Osteocyte (in vitro differentiated cells): ENCODE results near the gene AQP12B. TPM values are rescaled to one million over a fixed set of nuclear protein-coding genes. Genes with fewer than 3 reads are reported as not detected.
"Not testable (repeated sequence)": the region's sequence is repeated elsewhere in the genome, so short reads cannot be mapped to it uniquely, and the experiment has no call there.

ENCODE experiments used
- DNase-seq: peaks from one replicate; pipeline ENCODE4 v3.0.0; 2021; ENCODE audit warnings: mixed read lengths; ENCODE audit not compliant: unreplicated experiment; ENCODE audit errors: extremely low spot score
- H3K27ac Mint-ChIP-seq: one replicate; pipeline ENCODE4 v1.8.0; 2021; ENCODE audit warnings: mild to moderate bottlenecking, mixed read lengths; ENCODE audit not compliant: unreplicated experiment
- H3K27me3 Mint-ChIP-seq: one replicate; pipeline ENCODE4 v1.8.0; 2021; ENCODE audit warnings: mixed read lengths; ENCODE audit not compliant: unreplicated experiment
- H3K36me3 Mint-ChIP-seq: one replicate; pipeline ENCODE4 v1.8.0; 2021; ENCODE audit warnings: mixed read lengths; ENCODE audit not compliant: unreplicated experiment
- H3K4me1 Mint-ChIP-seq: one replicate; pipeline ENCODE4 v1.8.0; 2021; ENCODE audit warnings: mixed read lengths; ENCODE audit not compliant: unreplicated experiment
- H3K4me3 Mint-ChIP-seq: one replicate; pipeline ENCODE4 v1.8.0; 2021; ENCODE audit warnings: mild to moderate bottlenecking, moderate library complexity, mixed read lengths; ENCODE audit not compliant: unreplicated experiment
- H3K9me3 Mint-ChIP-seq: one replicate; pipeline ENCODE4 v1.8.0; 2021; ENCODE audit warnings: mixed read lengths; ENCODE audit not compliant: unreplicated experiment
- total RNA-seq: library from RNA; stranded (reverse); gene quantifications from 2 replicates; pipeline ENCODE4 v1.2.1, GENCODE V29; 2021
- TF ChIP-seq, protein P1 (sequence below): fragments of 200-600 bp; sonication (generic); IDR thresholded peaks from 2 replicates; pipeline ENCODE4 v1.5.0; 2021; ENCODE audit warnings: antibody characterized with exemption, mild to moderate bottlenecking, moderate library complexity

Gene AQP12B
- total RNA-seq, 1 donor from 2014 or later, result not detected

DNA sequence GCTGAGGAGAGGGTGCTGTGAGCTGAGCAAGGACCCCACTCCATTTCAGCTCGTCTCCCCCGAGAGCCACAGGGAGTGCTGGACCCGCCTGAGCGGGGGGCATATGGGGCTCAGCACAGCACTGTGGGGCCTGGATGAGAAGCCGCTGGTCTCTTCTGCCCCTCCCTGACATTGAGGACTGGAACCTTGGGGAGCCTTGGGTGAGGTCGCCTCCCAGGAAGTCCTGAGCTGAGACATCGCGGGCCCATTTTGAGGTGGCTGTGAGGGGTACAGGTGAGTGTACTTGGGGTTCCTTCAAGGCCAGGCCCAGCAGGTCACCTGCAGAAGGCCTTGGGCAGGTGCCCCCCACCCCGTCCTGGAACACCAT lies 5.9 kb upstream of the AQP12B start:
- Mint-ChIP-seq H3K36me3 (no peaks in the 10 kb centered on the region), H3K4me3 (no peak overlapping the region), H3K27ac (no peak overlapping the region), H3K9me3 (no peaks in the 10 kb centered on the region), H3K27me3 (peaks cover 9% of the 10 kb centered on the region), H3K4me1 (no peaks in the 10 kb centered on the region)
- TF ChIP-seq, protein P1, sequence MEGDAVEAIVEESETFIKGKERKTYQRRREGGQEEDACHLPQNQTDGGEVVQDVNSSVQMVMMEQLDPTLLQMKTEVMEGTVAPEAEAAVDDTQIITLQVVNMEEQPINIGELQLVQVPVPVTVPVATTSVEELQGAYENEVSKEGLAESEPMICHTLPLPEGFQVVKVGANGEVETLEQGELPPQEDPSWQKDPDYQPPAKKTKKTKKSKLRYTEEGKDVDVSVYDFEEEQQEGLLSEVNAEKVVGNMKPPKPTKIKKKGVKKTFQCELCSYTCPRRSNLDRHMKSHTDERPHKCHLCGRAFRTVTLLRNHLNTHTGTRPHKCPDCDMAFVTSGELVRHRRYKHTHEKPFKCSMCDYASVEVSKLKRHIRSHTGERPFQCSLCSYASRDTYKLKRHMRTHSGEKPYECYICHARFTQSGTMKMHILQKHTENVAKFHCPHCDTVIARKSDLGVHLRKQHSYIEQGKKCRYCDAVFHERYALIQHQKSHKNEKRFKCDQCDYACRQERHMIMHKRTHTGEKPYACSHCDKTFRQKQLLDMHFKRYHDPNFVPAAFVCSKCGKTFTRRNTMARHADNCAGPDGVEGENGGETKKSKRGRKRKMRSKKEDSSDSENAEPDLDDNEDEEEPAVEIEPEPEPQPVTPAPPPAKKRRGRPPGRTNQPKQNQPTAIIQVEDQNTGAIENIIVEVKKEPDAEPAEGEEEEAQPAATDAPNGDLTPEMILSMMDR, result no peak
- DNase-seq, result peak; percentile 80

DNA sequence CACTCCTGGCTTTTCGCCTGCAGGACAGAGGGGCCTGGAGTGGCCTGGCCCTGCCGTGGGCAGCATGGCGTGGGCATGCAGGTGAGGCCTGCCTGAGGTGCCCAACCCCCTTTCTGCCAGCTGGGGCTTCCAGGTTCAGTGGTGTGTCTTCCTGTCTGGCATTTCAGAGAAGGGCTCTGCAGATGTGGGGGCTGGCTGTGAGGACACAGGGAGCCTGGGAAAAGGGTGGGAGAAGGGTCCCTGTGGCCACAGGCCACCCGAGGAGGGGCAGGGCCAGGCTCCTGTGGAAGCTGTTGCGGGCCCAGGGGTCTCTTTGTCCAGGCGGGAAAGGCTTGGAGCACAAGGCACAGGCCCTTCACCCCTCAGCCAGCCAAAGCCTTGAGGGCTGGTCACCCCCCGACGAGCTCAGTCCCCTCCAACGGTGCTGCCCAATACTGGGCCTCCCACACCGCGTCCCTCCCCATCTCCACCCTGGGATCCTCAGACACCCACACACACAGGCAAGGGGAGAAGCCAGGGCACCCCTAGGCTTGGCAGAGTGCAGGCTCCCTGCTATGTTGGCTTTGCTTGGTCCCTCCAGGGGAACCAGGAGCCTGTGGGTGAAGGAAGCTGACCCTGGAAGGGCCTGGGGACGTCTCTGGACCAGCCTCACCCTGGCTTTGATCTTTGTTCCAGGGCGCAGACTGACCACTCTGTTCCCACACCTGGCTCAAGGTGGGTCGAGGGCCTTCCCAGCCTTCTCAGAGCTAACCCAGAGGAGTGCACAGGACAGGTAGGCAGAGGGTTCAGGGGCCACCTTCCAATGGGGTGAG lies 5.3 kb upstream of the AQP12B start:
- Mint-ChIP-seq H3K27me3 (peaks cover 9% of the 10 kb centered on the region), H3K4me3 (no peak overlapping the region), H3K27ac (no peak overlapping the region), H3K9me3 (no peaks in the 10 kb centered on the region), H3K36me3 (no peaks in the 10 kb centered on the region), H3K4me1 (no peaks in the 10 kb centered on the region)
- DNase-seq, result no peak
- TF ChIP-seq, protein P1, result no peak

DNA sequence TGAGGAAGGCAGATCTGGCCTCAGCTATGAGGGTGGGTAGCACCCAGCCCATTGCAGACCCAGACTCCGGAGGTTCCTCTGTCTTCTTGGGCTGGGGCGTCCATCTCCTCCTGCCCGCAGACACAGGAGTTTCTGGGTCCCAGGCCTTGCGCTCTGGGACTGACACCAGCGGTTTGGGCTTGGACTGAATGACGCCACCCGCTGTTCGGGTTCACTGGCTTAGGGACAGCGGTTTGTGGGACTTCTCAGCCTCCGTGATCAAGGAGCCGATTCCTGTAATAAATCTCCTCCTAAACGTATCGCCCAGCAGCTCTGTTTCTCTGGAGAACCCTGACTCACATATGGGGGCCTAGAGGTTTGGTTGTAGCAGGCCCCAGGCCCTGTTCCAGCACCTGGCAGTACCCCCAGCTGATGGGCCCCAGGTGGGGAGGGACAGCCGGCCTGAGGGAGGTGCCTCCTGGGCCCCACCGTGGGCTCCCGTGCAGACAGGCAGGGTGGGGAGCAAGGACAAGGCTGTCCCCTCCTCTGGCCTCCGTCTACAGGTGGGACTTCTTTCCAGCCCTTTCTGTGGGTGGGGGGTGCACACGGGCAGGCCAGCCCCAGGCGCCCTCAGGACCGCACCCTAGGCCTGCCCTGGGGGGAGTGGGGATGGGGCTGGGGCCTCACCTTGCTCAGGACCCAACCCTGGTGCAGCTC lies 4.5 kb upstream of the AQP12B start:
- TF ChIP-seq, protein P1, result no peak
- DNase-seq, result no peak
- Mint-ChIP-seq H3K4me1 (no peaks in the 10 kb centered on the region), H3K4me3 (no peak overlapping the region), H3K27ac (no peak overlapping the region), H3K27me3 (peaks cover 9% of the 10 kb centered on the region), H3K9me3 (no peaks in the 10 kb centered on the region), H3K36me3 (no peaks in the 10 kb centered on the region)

DNA sequence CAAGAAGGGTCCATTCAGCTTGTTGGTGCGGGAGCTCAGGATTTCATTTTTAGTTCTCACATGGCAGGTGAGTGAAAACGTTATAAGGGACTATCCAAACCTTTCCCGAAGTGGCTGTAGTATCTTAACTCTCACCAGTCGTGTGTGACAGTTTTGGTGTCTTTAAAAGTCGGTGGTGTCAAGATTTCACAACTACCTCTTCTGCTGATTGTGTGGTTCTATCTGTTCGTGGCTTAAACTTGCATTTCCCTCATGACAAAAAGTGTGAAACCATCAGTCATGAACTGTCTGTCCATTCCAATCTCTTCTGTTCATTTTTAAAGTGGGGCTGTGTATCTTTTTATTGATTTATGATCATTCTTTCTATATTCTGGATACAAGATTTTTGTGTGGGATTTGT lies 3.8 kb upstream of the AQP12B start:
- Mint-ChIP-seq H3K36me3 (no peaks in the 10 kb centered on the region), H3K9me3 (no peaks in the 10 kb centered on the region), H3K4me3 (no peak overlapping the region), H3K27ac (no peak overlapping the region), H3K4me1 (no peaks in the 10 kb centered on the region), H3K27me3 (peaks cover 9% of the 10 kb centered on the region)
- DNase-seq, result no peak
- TF ChIP-seq, protein P1, result no peak

DNA sequence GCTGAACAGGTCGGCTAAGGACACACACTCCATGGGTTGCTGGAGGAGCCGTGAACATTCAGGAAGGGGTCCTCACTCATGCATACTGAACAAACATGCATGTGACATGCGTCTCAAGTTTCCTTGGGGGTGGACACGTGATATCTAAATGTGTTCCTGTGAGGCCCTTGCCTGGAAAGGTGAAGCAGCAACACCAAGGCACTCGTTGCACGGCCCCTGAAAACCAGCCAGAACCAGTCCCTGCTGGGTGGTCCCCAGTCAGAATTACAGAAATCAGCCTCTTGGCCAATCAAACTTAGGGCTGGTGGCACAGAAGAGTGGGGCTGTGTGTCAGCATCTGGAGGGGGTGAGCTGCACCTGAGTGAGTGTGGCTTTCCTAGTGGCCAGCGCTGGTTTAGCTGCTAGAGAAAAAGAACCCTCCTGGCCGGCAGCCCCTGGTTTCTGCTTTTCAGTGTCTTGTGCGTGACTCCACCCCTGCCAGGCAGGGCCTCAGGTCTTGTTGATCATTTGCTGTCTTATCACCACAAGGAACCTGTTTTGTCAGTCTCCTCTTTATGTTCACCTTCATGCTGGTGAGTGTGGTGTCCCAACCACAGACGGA lies 3.2 kb upstream of the AQP12B start:
- H3K4me1 Mint-ChIP-seq, result no peaks in the 10 kb centered on the region
- no peaks in the 10 kb centered on the region for H3K9me3 Mint-ChIP-seq
- no peak for DNase-seq
- peaks cover 9% of the 10 kb centered on the region for H3K27me3 Mint-ChIP-seq
- no peak overlapping the region for H3K4me3 Mint-ChIP-seq
- no peak overlapping the region for H3K27ac Mint-ChIP-seq
- TF ChIP-seq, protein P1, result no peak
- no peaks in the 10 kb centered on the region for H3K36me3 Mint-ChIP-seq

DNA sequence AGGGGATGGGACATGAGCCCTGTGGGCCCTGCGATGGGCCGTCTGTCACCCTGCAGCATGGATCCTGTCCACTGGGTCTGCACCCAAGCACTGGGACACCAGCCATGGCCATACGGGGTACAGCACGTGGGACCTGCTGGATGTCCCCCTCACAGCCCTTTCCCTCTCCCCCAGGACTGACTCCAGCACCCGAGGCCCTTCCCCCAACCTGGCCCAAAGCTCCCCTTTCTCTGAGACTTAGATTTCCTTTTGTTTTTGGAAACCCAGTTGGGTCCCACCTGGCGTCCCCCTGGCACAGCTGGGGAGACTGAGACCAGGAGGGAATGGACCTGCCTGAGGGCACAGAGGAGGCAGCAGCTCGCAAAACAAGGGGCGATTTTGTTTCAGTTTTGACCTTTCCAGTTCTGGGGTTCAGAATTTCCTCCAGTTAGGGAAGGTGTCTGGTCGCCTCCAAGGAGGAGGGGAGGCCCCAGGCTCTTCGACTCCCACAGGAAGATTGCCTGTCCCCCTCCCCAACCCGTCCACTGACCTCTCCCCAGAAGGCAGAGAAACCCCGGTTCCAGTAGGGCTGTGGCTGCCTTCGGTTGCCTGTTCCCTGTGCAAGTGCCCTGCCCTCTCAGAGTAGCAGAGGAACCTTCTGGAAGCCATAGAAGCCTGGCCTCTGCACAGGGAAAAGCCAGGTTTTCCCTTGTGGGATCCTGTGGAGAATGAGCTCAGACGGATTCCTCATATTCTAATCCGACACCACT lies 1.5 kb upstream of the AQP12B start:
- H3K36me3 Mint-ChIP-seq, H3K27me3 Mint-ChIP-seq, H3K9me3 Mint-ChIP-seq: not testable (repeated sequence)

More for the DNA sequence above, 1.5 kb upstream of the AQP12B start:
- H3K27ac Mint-ChIP-seq, H3K4me3 Mint-ChIP-seq, H3K4me1 Mint-ChIP-seq: not testable (repeated sequence)
- peak; percentile 67 for DNase-seq
